Common myeloid progenitor, CD34-positive (primary cell): ENCODE data around the gene CCR4.
"Not testable (repeated sequence)": the region's sequence is repeated elsewhere in the genome, so short reads cannot be mapped to it uniquely, and the experiment has no call there.

Experiments used
- CTCF ChIA-PET: fragments of 350-600 bp; sonication (Branson Sonifier 250); formaldehyde crosslinking; loops from one replicate; lab custom pipeline; 2021; ENCODE audit warnings: antibody characterized with exemption; lab: Charles Lee
- POLR2A ChIA-PET: fragments of 350-600 bp; sonication (Branson Sonifier 250); formaldehyde crosslinking; loops from one replicate; lab custom pipeline; 2021; ENCODE audit warnings: antibody characterized with exemption; lab: Charles Lee
- DNase-seq, 3 donors: peaks; one replicate each; pipeline versions ENCODE4 v3.0.0 to v3.0.0-alpha.2; 2013
- H3K27ac ChIP-seq, 2 experiments: 1 replicate in 1 of 2; 2 replicates in 1 of 2; pipeline ENCODE4 v1.7.0; 2013; ENCODE audit warnings: inconsistent platforms in 2 of 2, low read length in 2 of 2, mild to moderate bottlenecking in 2 of 2, low read depth in 1 of 2, moderate library complexity in 1 of 2; ENCODE audit not compliant: severe bottlenecking in 2 of 2, insufficient read depth in 1 of 2, poor library complexity in 1 of 2
- H3K27me3 ChIP-seq, 5 experiments: replicated peaks in 2 of 5; 1 replicate in 3 of 5; 2 replicates in 2 of 5; pipeline versions ENCODE4 v1.6.1 to v1.7.0; 2013; ENCODE audit warnings: low read length in 4 of 5, mild to moderate bottlenecking in 2 of 5, moderate library complexity in 2 of 5, inconsistent platforms in 1 of 5; ENCODE audit not compliant: insufficient read depth in 5 of 5, control insufficient read depth in 4 of 5
- H3K36me3 ChIP-seq, 4 experiments: 1 replicate in 2 of 4; 2 replicates in 2 of 4; pipeline versions ENCODE4 v1.6.1 to v1.7.0; 2013; ENCODE audit warnings: low read length in 3 of 4, control low read depth in 1 of 4, mild to moderate bottlenecking in 1 of 4; ENCODE audit not compliant: control insufficient read depth in 4 of 4, insufficient read depth in 4 of 4
- H3K4me1 ChIP-seq, 4 experiments: 1 replicate in 3 of 4; 2 replicates in 1 of 4; pipeline versions ENCODE4 v1.6.1 to v1.7.1; 2013; ENCODE audit warnings: low read length in 3 of 4, mild to moderate bottlenecking in 3 of 4, control low read depth in 1 of 4, inconsistent platforms in 1 of 4, moderate library complexity in 1 of 4; ENCODE audit not compliant: control insufficient read depth in 4 of 4, insufficient read depth in 4 of 4; ENCODE audit errors: control extremely low read depth in 1 of 4
- H3K4me3 ChIP-seq, 7 experiments: 1 replicate in 4 of 7; 2 replicates in 3 of 7; pipeline versions ENCODE4 v1.5.1 to v1.7.0; 2013; ENCODE audit warnings: mild to moderate bottlenecking in 7 of 7, low read length in 6 of 7, moderate library complexity in 6 of 7, inconsistent platforms in 2 of 7, low read depth in 2 of 7, control low read depth in 1 of 7; ENCODE audit not compliant: insufficient read depth in 4 of 7, control insufficient read depth in 1 of 7; ENCODE audit errors: extremely low read depth in 1 of 7
- H3K9me3 ChIP-seq, 5 experiments: 1 replicate in 4 of 5; 2 replicates in 1 of 5; pipeline versions ENCODE4 v1.6.1 to v1.7.1; 2013; ENCODE audit warnings: low read length in 4 of 5, mild to moderate bottlenecking in 2 of 5, inconsistent platforms in 1 of 5, low read depth in 1 of 5, moderate library complexity in 1 of 5; ENCODE audit not compliant: control insufficient read depth in 4 of 5, insufficient read depth in 2 of 5; ENCODE audit errors: control extremely low read depth in 1 of 5
- WGBS: methylation state at CpG from one replicate; pipeline ENCODE4 v1.1.5; 2013; ENCODE audit not compliant: insufficient coverage; 5-methylcytosine and 5-hydroxymethylcytosine counted together

Gene CCR4

GRCh38 chr3:32960404-32961170 is 9.1 kb downstream of the CCR4 start:
- peak in 2 of 3 donors; percentile 16 to 26 for DNase-seq
- 96% methylated on average over 2 of the region's 4 CpGs for WGBS
- no peaks in the 10 kb centered on the region for H3K27me3 ChIP-seq
- POLR2A ChIA-PET, result no interaction called here
- peaks cover 0 to 2% (median 0%) of the 10 kb centered on the region in 4 experiments for H3K4me1 ChIP-seq
- peaks cover 0 to 3% (median 2%) of the 10 kb centered on the region in 5 experiments for H3K9me3 ChIP-seq
- no peak overlapping the region for H3K27ac ChIP-seq
- CTCF ChIA-PET, result interaction anchor here (1.7 kb wide), 1 partner anchor 13 kb away, joined by 8 read pairs; no protein-coding TSS in a partner anchor
- H3K36me3 ChIP-seq, result no peaks in the 10 kb centered on the region
- H3K4me3 ChIP-seq, result no peak overlapping the region

DNA sequence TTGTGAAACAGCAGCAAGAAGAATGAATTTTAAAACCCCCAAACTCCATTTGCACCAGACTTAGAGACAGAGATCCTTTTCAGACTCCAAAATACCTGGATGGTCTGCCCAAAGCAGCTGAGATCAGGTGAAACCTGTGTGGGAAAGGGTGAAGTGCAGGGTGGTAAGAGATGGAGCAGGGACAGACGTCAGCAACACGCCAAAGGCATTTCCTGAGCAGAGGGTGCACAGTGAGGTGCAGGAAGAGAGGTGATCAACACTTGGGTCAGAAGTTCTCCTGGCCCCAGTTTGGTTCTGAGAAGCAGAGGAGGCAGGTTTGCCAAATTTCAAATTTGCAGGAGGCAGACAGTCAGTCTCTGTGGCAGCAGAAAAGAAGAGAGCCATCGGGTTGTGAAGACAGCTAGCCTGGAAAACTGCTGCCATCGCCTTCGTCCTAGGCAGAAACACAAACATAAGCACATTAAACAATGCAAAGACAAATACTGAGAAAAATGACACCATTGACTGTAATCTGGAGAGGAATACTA is 9.8 kb downstream of the CCR4 start:
- no peak overlapping the region for H3K4me3 ChIP-seq
- no peak overlapping the region for H3K27ac ChIP-seq
- H3K4me1 ChIP-seq, result peaks cover 0 to 2% (median 0%) of the 10 kb centered on the region in 4 experiments
- DNase-seq, result no peak
- H3K36me3 ChIP-seq, result no peaks in the 10 kb centered on the region
- POLR2A ChIA-PET, result no interaction called here
- CTCF ChIA-PET, result interaction anchor here (1.6 to 2.1 kb wide), 3 partner anchors 10 to 113 kb away, joined by 6 to 10 read pairs (median 8); no protein-coding TSS in a partner anchor
- peaks cover 0 to 9% (median 6%) of the 10 kb centered on the region in 5 experiments for H3K9me3 ChIP-seq
- 58% methylated on average over 2 of the region's 5 CpGs for WGBS
- no peaks in the 10 kb centered on the region for H3K27me3 ChIP-seq

DNA sequence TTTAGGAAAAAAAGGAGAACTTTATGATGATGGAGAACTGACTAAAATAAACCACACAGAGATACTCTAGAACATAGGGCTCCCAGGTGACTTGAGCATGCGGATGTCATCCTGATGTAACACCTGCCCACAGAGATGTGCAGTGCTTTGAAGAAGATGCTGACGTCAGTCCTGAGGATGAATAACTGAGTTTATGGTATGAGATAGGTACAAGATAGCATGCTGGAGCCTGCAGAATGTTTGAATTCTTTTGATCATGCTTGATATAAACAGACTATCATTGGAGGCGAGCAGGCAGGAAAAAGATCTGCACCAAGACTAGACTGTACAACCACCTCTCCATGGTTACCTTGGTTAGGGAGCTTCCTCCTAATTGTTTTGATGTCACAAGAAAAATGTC is 12.4 kb downstream of the CCR4 start:
- Histone ChIP-seq H3K4me1 (peaks cover 0 to 2% (median 0%) of the 10 kb centered on the region in 4 experiments), H3K36me3 (no peaks in the 10 kb centered on the region), H3K4me3 (no peak overlapping the region), H3K9me3 (peaks cover 0 to 13% (median 6%) of the 10 kb centered on the region in 5 experiments), H3K27ac (no peak overlapping the region), H3K27me3 (no peaks in the 10 kb centered on the region)
- no peak for DNase-seq
- WGBS, result 100% methylated on average over 3 of the region's 3 CpGs
- ChIA-PET POLR2A (no interaction called here), CTCF (interaction anchor here (1.3 kb wide), 1 partner anchor 15 kb away, joined by 4 read pairs; no protein-coding TSS in a partner anchor)

DNA sequence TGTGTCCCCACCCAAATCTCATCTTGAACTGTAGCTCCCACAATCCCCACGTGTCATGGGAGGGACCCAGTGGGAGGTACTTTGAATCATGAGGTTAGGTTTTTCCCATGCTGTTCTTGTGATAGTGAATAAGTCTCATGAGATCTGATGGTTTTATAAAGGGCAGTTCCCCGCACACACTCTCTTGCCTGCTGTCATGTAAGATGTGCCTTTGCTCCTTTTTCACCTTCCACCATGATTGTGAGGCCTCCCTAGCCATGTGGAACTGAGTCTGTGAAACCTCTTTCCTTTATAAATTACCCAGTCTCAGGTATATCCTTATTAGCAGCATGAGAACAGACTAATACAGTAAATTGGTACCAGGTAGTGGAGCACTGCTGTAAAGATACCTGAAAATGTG is 13.3 kb downstream of the CCR4 start:
- H3K4me1 ChIP-seq, H3K27ac ChIP-seq, H3K27me3 ChIP-seq, H3K36me3 ChIP-seq, DNase-seq, H3K4me3 ChIP-seq, CTCF ChIA-PET, POLR2A ChIA-PET: not testable (repeated sequence)
- WGBS, result 100% methylated on average over 1 of the region's 2 CpGs
- peaks cover 0 to 13% (median 6%) of the 10 kb centered on the region in 5 experiments for H3K9me3 ChIP-seq

DNA sequence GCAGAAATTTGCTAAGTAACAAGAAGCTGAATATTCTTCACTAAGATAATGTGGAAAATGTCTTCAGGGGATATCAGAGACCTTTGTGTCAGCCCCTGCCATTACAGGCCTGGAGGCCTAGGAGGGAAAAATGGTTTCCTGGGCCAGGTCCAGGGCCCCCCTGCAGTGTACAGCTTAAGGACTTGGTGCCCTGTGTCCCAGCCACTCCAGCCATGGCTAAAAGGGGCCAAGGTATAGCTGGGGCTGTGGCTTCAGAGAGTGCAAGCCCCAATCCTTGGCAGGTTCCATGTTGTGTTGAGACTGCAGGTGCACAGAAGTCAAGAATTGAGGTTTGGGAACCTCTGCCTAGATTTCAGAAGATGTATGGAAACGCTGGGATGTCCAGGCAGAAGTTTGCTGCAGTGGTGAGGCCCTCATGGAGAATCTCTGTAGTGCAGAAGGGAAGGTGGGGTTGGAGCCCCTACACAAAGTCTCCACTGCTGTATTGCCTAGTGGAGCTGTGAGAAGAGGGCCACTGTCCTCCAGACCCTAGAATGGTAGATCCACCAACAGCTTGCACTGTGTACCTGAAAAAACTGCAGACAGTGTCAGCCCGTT is 14.3 kb downstream of the CCR4 start:
- H3K36me3 ChIP-seq, H3K4me1 ChIP-seq, DNase-seq, H3K4me3 ChIP-seq, H3K27ac ChIP-seq, H3K27me3 ChIP-seq, POLR2A ChIA-PET, CTCF ChIA-PET: not testable (repeated sequence)
- 100% methylated on average over 1 of the region's 2 CpGs for WGBS
- H3K9me3 ChIP-seq, result peaks cover 0 to 13% (median 6%) of the 10 kb centered on the region in 5 experiments

GRCh38 chr3:32966627-32967026 is 15.2 kb downstream of the CCR4 start:
- peaks cover 0 to 13% (median 6%) of the 10 kb centered on the region in 5 experiments for H3K9me3 ChIP-seq
- H3K27ac ChIP-seq, H3K4me1 ChIP-seq, H3K27me3 ChIP-seq, H3K36me3 ChIP-seq, H3K4me3 ChIP-seq, POLR2A ChIA-PET, DNase-seq: not testable (repeated sequence)
- CTCF ChIA-PET, result interaction anchor here (1.3 to 2.7 kb wide), 3 partner anchors 9 to 17 kb away, joined by 3 to 12 read pairs (median 4); no protein-coding TSS in a partner anchor
- WGBS, result 97% methylated on average over 3 of the region's 5 CpGs
